NCI-H748 treated with DMSO at 0.1 percent for 48 hours (cell line): ENCODE measurements around the gene ZNF784.

Source experiments
- DNase-seq: peaks from one replicate; lab custom pipeline; 2025; lab: John Stamatoyannopoulos, UW

ZNF784 gene

DNA sequence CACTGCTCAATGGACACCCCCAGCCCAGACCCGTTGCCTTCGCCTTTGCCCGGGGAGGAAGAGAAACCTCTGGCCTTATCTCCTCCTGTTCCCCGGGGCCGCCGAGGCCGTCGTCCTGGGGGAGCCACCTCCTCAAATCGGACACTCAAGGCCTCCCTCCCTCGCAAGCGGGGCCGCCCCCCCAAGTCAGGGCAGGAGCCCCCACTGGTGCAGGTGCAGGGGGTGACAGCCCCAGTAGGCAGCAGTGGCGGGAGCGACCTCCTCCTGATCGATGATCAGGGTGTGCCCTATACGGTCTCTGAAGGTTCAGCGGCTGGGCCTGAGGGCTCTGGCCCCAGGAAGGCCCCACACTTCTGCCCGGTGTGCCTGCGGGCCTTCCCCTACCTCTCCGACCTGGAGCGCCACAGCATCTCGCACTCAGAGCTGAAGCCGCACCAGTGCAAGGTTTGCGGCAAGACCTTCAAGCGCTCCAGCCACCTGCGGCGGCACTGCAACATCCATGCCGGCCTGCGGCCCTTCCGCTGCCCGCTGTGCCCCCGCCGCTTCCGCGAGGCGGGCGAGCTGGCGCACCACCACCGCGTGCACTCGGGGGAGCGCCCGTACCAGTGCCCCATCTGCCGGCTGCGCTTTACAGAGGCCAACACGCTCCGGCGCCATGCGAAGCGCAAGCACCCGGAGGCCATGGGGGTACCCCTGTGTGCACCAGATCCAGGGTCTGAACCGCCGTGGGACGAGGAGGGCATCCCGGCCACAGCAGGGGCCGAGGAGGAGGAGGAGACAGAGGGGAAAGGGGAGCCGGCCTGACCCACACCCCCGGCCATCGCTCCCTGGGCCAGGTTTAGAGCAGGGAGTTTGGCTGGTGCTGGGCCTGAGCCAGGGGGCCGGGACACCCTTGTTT is 22.0 kb downstream of the ZNF784 start:
- no peak for DNase-seq

DNA sequence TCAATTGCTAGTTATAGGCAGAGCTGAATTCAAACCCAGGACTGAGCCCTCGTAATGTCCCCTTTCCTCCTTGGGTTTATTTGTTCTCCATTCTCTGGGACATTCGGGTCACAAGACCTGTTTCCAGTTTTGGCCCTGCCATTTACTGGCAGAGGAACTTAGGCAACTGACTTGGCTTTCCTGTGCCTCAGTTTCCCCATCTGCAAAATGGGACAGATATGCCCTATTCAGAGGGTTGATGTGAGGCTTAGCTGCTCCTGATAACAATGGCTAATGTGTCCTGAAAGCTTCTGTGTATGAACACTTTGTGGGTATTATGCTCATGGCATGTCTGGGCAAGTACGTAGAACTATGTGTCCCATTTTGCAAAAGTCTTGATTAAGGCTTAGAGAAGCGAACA is 23.3 kb downstream of the ZNF784 start:
- DNase-seq = no peak

DNA sequence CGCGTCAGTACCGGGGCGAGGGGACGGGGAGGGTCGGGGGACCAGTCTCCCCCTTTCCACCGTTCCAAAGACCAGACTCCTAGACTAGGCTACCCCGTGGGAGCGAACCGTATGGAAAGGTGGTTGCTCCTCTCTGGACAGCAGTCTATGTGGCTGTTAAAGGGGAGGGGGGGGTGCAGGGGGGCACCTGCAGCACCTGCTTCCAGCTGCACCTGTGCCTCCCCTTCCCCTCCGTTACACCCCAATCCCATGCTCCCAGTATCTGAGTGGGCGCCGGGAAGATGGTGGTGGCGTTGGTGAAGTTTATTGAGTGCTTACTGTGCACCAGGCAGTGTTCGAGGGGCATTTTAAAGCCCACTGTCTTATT is 23.7 kb downstream of the ZNF784 start:
- DNase-seq = no peak

DNA sequence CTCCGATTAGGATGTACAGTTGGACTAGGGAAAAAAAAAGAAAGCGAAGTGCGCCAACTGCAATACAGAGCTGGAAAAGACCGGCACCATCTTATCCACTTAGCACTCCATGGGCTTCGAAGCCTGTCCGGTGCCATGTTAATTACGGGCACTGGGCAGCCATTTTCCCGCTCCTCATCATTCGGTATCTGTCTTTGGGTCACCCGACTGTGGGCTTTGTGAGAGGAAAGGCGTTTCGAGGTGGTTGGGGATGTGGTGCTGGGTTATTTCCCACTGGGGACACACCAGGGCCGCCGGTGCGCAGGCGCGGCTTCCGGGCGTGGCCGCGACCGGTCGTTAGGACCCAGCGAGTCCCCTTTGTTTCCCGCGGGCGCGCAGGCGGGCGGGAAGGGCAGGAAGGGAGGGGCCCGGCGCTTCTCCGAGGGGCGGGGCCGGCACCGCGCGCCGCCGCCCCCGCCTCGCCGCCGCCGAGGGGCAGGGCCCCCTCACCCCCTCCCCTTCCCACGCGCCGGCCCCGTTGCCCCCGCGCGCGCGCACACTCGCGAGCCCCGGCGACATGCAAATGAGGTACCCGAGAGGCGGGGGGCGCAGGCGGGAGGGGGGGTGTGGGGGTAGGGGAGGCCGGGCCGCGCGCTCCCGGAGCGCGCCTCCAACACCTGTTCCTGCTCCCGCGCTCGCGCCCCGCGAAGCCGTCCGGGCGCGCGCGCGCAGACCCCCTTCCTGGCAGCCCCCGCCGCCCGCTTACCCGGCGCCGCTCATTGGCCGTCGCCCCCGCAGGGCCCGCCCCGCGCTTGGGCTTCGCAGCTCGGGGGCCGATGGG is 24.3 kb downstream of the ZNF784 start, which contains the start of gene ZNF524:
ZNF524 (plus strand) TSS at position 447 of the 820 bp plus-strand sequence. CDS start 1,825 bp downstream, outside the sequence.
- peak; percentile 95 for DNase-seq

DNA sequence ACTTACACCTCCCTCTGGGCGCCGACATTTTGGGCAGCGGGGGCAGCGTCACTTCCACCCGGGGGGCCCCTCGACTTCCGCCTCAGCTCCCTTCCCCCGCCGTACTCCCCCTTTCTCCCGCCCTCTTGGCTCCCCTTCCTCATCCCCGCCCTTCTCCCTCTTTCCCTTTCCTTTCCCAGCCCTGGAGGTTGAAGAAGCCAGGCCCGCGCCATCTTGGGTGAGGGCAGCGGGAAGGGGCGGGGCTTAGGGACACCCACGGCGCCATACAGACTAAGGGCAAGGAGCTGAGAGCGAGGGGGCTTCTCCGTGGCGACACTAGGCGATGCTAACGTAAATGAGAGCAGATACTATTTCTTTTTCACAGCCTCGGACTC is 24.9 kb downstream of the ZNF784 start, which contains the start of gene FIZ1:
FIZ1 (minus strand) TSS at position 50 of the 374 bp plus-strand sequence. CDS start 1,652 bp downstream, outside the sequence.
- DNase-seq = peak; percentile 97

DNA sequence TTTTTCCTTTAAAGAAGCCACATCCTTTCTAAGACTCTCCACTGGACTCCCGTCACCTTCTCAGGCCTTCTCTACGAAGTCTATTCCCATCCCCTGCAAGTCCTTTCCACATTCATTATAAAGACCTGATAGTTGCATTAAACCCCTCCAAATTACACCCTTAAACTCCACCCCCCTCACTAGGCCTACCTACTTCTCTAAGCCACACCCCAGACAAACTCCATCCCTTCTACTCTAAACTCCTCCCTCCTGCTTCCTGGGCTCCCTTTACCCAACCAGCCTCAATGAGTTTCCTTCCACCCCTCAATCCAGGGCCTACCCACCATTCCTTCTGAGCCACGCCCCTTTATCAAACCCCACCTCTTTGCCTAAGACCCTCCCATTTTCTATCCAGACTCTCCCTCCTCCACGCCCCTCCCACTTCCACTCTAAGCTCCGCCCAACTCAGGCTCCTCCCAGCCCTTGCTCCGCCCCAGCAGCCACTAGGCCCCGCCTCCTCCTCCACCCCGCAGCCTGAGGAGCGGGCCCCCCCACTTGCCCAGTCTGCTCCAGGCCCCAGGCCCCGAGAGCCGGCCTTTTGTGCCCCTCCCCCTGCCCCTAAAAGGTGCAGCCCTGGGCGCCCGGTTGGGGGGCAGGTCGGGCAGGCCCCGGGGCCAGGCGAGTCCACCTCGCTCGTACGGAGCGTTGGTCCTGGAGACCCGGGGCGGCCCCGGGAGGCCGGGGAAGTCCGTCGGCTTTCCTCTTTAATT is 25.5 kb downstream of the ZNF784 start:
- DNase-seq = peak; percentile 97

DNA sequence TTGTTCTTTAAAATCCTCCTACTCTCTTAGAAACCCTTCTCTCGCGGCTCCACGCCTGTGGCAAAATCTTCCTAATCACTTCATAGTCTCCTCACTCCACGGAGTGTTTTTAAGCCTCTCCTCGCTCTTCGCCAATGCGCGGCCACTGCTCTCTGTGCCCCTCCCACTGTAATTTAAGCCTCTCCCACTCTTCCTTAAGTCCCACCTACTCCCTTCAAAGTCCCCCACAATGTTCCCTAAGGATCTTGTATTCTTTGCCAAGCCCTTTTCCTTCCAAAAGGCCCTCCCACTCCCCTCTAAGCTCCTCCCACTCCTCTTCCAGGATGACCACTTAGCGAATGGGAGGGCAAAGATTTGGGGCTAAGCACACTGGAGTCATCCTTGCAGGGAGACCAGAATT is 26.3 kb downstream of the ZNF784 start:
- no peak for DNase-seq

DNA sequence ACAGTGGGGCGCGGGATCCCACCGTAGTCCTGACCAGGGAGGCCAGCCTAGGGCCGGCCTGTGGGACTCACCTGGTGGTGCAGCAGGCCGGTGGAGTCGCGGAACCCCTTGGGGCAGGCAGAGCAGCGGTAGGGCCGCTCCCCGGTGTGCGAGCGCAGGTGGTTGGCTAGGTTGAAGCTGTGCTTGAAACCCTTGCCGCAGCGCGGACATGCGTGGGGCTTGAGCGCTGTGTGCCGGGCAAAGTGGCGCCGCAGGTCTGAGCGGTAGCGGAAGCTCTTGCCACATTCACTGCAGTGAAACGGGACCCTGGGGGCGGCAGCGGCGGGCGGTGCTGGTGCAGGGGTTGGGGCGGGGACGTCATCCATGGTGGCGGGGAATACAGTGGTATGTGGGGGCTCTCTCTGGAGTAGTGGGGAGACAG is 26.9 kb downstream of the ZNF784 start:
- no peak for DNase-seq

DNA sequence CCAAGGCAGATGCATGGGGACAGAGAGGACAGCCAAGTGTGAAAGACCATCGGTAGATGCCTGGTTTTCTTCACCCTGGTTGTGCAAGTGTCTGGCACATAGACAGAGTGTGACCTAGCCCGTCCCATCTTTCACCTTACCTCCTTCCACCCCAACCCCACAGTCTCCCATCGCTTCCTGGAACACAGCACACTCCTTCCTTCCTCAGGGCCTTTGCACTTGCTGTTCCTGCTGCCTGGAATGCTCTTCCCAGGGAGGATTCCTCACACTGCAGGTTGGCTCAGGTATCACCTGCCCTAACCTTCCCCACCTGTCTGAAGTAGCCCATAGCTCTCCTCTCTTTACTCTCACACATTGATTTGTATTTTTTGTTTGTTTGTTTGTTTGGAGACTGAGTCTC is 28.1 kb downstream of the ZNF784 start:
- no peak for DNase-seq

DNA sequence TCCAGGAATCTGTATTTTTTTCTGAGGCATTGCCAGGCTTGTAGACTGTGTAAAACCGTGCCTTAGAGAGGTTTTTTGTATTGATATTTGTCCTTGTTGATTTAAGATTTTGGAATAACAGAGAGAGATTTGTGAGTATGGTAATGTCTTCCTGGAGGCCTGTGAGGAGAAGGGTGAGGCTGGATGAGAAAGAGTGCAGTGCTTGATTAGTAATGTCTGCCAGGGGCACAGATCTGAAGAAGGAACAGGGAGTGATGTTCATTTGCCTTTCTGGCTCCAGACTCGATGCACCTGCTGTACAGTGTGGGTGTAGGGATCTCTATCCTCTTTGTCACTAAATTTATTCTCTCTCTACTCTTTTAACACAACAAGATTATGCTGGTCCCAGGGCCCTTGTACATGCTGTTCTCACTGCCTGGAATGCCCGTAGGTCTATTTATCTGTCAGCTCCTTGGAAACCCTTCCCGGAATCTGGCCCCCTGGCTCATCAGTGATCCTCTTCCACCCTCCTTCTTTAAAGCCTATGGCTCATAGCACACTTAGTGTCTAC is 29.3 kb downstream of the ZNF784 start:
- DNase-seq = no peak

DNA sequence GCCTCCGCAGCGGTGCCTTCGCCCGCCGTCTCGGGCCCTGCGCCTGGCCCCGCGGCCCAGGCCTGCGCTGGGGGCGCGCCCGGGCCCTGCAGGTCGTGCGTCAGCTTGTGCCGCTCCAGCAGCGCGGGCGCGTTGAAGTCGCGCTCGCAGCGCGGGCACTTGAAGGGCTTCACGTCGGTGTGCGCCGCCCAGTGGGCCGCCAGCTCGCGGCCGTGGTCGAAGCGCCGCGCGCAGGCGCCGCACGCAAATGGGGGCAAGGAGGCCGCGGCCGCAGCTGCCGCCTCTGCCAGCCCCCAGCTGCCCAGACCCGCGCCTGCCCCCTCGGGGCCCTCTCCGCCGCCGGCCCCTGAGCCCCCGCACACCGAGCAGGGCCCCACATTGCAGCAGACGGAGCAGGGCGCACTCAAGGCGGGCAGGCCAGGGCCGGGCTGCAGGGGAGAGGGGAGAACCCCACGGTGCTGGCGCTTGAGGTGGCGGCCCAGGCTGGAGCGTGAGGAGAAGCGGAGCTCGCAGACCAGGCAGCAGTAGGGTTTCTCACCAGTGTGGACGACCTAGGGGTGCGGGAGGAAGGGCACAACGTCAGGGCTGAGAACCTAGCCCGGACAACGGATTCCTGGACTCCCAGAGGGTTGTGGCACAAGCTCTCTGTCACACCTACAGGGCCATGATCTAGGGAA is 31.1 kb downstream of the ZNF784 start:
- DNase-seq = no peak

DNA sequence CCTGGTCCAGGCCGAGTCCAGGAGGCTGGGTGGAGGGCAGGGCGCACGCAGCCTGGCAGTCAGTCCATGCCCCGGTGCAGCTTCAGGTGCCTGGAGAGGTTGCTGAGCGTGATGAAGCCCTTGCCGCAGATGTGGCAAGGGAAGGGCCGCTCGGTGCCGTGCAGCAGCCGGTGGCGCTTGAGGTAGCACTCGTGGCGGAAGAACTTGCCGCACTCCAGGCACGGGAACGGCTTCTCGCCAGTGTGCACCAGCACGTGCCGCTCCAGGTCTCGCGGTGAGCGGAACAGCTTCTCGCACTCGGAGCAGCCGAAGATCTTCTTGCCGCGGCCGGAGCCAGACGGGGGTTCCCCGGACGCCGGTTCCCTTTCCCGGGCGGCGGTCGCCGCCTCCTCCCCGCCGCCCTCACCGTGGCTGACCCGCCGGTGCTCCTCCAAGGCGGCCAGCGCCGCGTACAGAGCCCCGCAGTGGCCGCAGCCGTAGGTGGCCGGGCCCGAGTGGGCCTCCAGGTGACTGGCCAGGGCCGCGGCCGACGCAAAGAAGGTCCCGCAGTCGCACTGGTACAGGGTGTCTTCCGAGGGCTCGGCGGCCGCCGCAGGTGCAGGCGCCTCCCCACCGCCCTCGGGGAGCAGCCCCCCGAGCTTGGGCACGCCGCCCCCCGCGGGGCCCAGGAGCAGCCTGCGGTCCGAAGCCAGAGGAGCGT is 31.8 kb downstream of the ZNF784 start:
- no peak for DNase-seq

DNA sequence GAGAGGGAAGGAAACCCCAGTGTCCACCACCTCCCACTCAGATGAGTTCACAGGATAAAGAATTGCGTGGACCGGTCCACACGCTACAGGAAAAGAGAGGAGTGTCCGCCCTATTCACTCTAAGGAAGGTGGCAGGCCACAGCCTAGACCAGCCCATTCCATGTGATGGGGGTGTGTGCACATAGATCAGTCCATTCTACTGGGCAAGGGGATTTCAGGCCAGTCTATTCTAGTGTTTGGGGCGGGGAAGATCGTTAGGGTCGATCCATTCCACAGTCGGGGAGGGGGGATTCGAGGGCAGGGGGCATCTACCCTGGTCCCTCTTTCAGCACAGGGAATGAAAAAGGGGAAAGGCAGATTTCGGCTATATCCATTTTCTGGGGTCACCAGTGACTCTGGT is 32.8 kb downstream of the ZNF784 start:
- DNase-seq = no peak

DNA sequence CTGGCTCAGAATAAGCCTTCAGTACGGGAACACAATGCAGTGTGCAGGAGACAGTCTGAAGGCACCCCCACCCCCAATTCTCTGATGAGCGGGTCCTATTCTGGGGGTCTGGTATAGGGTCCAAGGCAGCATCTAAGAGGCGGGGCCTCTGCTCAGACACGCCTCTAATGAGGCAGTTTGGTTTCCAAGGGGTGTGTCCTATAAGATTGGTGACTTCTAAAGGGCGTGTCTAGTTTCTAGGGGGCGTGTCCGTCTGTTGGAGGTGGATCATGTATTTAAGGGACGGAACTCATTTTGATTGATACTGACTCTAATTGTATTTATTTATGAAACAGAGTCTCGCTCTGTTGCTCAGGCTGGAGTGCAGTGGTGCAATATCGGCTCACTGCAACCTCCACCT is 33.7 kb downstream of the ZNF784 start:
- peak; percentile 47 for DNase-seq

DNA sequence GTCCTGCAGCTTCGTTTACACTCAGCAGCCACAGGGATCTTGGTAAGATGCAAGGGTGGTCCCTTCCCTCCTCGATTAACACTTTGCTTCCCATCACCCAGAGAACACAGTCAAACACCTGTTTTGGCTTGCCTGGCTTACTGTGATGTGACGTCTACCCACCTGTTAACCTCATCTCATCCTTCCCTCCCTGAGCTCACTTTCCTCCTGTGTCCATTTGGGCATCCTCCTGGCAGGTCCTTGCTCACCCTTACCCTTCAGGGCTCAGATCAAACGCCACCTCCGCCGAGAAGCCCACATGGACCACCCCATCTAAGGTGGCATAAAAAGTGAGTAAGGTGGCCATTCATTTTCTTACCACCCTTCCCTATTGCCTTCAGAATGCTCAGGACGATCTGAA is 34.3 kb downstream of the ZNF784 start:
- no peak for DNase-seq

DNA sequence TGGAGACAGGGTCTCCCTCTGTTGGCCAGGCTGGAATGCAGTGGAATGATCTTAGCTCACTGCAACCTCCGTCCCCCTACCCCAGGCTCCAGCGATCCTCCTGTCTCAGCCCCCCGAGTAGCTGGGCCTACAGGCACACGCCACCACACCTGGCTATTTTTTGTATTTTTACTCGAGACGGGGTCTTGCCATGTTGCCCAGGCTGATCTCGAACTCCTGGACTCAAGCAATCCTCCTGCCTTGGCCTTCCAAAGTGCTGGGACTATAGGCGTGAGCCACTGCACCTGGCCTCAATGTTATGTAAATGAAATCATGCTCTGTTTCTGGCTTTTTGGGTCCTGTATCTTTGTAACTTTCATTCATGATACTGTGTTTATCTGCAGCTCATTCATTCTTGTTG is 35.6 kb downstream of the ZNF784 start:
- DNase-seq = no peak

DNA sequence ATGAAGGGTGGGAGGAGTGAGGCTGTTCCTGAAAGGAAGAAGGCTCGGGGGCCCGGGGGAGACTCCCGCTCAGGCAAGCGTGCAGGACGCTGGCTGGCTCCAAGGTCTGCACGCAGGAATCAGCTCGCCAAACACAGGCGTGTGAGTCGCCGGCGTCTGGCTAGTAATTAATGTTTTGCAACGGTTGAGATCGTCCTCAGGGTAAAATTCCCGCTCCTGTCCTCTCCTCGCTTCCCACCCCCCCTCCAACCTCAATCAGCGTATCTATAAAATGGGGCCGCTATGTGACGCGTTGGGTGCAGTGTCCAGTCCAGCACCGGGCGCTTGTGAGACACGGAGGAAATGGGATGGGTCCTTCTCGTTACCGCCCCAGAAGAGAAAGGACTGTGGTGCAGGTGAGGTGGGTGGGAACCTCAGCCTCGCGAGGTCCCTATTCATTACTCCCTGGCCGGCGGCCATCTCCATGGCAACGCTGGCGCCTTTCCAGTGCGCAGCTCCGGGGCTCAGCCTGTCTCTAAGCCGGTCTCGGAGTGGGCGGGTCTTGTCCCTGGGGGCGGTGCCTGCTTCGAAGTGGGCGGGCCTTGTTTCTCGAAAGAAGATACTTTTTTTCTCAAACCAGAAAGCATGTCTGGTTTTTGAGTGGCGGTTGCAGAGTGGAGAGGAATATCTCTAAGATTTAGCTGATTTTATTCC is 37.2 kb downstream of the ZNF784 start:
- DNase-seq = peak; percentile 97

DNA sequence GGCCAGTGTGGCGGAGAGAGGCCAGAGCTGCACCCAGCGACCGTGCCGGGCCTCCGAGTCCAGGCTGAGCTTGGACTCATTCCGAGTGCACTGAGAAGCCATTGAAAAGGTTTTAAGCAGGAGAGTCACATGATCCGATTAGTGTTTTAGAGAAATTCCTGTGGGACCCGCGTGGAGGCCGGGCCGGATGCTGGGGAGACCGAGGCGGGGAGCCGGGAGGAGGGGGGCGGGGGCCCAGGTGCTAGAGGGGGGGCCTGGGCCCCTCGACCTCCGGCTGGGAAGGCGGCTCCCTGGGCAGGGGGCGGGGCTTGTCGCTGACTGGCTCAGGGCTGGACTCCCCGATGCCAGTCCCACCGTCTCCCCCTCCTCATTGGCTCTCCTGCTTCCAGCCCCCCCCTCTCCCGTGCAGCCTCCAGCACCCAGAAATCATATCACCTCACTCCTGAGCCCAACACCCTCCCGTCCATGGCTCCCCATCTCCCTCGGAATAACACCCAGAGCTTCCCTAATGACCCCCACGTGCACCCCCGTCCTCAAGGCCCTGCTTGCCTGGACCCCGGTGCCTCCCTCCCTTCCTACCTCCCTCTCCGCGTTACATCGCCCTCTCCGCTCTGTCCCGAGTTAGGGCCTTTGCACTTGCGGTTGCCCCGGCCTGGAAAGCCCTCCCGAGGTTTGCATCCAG is 38.6 kb downstream of the ZNF784 start:
- DNase-seq = peak; percentile 63

DNA sequence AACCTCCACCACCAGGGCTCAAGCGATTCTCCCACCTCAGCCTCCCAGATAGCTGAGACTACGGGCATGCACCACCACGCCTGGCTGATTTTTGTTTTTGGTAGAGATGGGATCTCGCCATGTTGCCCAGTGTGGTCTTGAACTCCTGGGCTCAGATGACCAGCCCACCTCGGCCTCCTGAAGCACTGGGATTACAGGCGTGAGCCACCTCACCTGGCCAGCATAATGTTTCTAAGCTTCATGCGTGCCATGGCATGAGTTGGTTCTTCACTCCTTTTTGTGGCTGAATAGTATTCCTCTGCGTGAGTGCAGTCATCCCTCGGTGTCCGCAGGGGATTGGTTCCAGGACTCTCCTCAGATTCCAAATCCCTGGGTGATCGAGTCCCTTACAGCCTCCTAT is 39.5 kb downstream of the ZNF784 start:
- no peak for DNase-seq
